Activated naive CD4-positive, alpha-beta T cell treated with anti-CD3 and anti-CD28 coated beads, Interleukin-2, amount 50 U/mL, for 24 hours (primary cell): ENCODE results near the gene TDRD12.

ENCODE experiments used
- H3K27ac Mint-ChIP-seq: one replicate; pipeline ENCODE4 v1.8.0; 2021; ENCODE audit warnings: mild to moderate bottlenecking, mixed read lengths
- H3K27me3 Mint-ChIP-seq: one replicate; pipeline ENCODE4 v1.8.0; 2021; ENCODE audit warnings: mixed read lengths
- H3K36me3 Mint-ChIP-seq: one replicate; pipeline ENCODE4 v1.8.0; 2021; ENCODE audit warnings: mixed read lengths
- H3K4me1 Mint-ChIP-seq: one replicate; pipeline ENCODE4 v1.8.0; 2021; ENCODE audit warnings: mixed read lengths
- H3K4me3 Mint-ChIP-seq: one replicate; pipeline ENCODE4 v1.8.0; 2021; ENCODE audit warnings: mild to moderate bottlenecking, mixed read lengths
- H3K9me3 Mint-ChIP-seq: one replicate; pipeline ENCODE4 v1.8.0; 2021; ENCODE audit warnings: mixed read lengths

Gene TDRD12, protein sequence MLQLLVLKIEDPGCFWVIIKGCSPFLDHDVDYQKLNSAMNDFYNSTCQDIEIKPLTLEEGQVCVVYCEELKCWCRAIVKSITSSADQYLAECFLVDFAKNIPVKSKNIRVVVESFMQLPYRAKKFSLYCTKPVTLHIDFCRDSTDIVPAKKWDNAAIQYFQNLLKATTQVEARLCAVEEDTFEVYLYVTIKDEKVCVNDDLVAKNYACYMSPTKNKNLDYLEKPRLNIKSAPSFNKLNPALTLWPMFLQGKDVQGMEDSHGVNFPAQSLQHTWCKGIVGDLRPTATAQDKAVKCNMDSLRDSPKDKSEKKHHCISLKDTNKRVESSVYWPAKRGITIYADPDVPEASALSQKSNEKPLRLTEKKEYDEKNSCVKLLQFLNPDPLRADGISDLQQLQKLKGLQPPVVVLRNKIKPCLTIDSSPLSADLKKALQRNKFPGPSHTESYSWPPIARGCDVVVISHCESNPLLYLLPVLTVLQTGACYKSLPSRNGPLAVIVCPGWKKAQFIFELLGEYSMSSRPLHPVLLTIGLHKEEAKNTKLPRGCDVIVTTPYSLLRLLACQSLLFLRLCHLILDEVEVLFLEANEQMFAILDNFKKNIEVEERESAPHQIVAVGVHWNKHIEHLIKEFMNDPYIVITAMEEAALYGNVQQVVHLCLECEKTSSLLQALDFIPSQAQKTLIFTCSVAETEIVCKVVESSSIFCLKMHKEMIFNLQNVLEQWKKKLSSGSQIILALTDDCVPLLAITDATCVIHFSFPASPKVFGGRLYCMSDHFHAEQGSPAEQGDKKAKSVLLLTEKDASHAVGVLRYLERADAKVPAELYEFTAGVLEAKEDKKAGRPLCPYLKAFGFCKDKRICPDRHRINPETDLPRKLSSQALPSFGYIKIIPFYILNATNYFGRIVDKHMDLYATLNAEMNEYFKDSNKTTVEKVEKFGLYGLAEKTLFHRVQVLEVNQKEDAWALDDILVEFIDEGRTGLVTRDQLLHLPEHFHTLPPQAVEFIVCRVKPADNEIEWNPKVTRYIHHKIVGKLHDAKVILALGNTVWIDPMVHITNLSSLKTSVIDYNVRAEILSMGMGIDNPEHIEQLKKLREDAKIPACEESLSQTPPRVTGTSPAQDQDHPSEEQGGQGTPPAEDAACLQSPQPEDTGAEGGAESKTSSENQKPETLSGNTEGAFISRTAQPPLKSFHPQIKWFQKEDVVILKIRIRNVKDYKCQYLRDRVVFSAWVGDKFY (N-terminal part only)

DNA sequence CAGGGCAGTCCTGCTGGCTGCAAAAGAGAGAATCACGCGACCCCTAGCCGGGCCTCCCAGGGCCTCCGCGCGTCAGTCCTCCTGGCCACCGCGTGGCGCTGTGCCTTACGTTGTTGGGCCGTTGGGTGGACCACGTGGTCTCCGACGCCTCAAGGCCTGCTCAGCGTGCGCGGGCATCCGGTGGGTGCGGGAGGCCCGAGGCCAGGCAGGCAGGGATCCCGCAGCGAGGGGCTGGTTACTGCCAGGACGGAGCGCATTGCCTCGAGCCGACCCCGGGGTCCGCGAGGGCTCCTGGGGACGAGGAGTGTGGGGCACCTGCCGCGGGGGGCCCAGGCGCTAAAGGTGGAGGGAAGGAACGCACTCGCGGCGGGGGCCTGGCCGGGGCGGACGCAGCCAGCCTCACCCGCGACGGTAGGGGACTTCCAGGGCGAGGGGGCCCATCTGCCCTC, at the start of gene TDRD12:
TSS of gene TDRD12 (plus strand) at position 157 of the 449 bp plus-strand sequence. CDS start 306 bp downstream, outside the sequence.
- Mint-ChIP-seq H3K36me3 (peaks cover 5% of the 10 kb centered on the region), H3K4me3 (no peak within 1 kb of the TSS), H3K4me1 (no peaks in the 10 kb centered on the region), H3K27ac (no peak within 1 kb of the TSS), H3K9me3 (no peaks in the 10 kb centered on the region), H3K27me3 (no peaks in the 10 kb centered on the region)

DNA sequence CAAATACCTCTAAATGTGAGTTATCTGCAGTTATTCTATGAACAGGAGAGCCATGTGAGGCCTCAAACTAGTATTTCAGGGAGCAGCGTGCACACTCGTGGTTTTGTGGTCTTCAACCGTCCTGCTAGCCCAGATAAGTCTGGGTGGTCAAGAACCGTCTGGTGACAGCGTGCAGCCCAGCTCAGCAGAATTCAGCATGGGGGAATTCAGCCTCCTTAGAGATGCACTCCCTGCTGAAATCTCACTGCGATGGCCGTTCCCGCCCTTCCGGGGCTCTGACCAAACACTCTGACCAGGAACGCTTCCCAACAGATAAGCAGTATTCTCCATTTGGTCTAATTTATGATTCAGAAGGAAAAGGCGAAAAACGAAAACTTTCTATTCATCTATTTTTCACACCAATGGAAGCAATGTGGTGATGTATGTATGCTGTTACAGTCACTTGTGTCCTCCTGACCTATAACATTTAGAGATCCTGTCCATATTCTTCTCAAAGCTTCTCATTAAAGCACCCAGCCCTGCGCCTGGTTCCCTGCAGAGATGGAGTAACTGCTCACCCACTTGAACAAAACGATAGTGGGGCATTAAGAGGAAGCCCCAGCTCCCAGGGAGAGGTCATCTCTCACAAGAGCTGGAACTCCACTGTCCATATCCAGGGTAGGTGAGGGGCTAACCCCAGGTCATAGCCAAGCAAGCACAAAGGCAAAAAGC, 47.5 kb upstream of the TDRD12 start:
- no peak overlapping the region for H3K27ac Mint-ChIP-seq
- no peaks in the 10 kb centered on the region for H3K9me3 Mint-ChIP-seq
- no peak overlapping the region for H3K4me3 Mint-ChIP-seq
- peaks cover under 1% of the 10 kb centered on the region for H3K27me3 Mint-ChIP-seq
- H3K36me3 Mint-ChIP-seq = peaks cover 2% of the 10 kb centered on the region
- H3K4me1 Mint-ChIP-seq = peaks cover 40% of the 10 kb centered on the region

DNA sequence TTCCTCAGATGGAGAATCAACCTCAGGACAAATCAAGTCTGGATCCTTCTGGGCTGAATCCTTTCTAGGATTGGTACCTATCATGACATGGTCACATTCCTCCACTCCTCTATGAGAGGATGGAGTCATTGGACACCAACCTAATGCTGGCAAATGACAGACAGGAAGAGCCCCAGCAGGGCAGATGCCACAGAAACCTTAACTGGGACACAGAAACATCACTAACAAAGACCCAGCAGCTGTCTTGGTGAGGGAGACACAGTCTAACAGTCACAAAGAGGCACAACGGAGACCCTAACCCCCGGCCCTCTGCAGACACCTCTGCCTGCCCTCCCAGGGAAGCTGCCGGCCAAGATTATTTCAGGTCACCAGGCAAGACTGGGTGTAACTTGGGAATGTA, 46.7 kb upstream of the TDRD12 start:
- Mint-ChIP-seq H3K4me1 (peaks cover 45% of the 10 kb centered on the region), H3K27ac (no peak overlapping the region)

DNA sequence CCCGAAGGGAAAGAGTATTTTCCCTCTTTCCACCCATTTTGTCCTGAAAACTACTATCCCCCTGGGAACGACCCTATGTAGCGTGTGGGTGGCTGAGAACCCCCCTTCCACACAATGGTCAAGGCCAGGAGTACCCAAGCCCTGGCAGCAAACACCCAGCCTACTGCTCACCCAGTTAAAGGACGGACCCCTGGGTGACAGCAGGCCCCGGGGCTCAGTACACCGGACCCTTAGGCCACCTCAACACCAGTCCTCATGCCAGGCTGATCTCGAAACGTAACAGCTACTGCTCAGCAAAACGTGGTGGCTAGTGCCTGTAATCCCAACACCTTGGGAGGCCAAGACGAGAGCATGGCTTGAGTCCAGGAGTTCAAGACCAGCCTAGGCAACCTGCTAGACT, 46.0 kb upstream of the TDRD12 start:
- no peaks in the 10 kb centered on the region for H3K9me3 Mint-ChIP-seq
- peak overlapping the region; percentile 93 for H3K4me3 Mint-ChIP-seq

More for the DNA sequence above, 46.7 kb upstream of the TDRD12 start:
- peaks cover 2% of the 10 kb centered on the region for H3K36me3 Mint-ChIP-seq
- peak overlapping the region; percentile 33 for H3K4me3 Mint-ChIP-seq
- H3K9me3 Mint-ChIP-seq = no peaks in the 10 kb centered on the region
- peaks cover 8% of the 10 kb centered on the region for H3K27me3 Mint-ChIP-seq

DNA sequence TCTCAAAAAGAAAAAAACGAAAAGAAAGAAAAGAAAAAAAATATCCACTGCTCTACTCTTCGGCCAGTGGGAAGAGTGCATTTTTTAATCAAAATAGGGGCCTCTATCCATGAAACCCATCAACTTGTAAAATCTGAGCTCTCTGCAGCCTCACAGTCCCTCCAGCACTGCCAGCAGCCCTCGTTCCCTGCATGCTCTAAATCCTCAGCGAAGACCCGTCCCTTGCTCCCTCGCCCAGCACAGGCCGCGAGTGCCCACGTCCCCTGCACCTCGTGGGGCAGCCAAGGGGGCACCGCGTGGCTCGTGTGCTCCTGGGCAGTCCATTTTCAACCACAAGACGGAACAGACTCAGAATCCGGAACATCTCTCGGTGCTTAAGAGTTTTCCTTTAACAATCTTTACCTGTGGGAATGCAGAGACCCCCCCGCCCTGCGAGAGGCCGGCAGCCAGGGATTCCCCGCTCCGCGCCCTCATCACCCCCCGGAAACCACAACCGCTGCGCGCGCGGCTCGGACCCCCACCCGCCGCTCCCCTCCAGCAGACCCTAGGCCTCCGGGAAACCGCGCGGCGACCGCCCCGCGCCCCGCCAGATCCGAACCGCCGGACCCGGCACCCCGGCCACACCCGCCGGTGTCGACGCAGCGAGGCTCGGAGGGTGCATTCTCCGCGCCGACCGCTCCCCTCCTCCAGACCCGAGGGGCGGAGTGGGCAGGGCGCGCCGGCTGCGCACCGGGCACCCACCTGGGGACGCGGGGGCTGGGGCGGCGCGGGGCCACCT, 45.2 kb upstream of the TDRD12 start:
- Mint-ChIP-seq H3K27ac (peak overlapping the region; percentile 67), H3K9me3 (no peaks in the 10 kb centered on the region), H3K4me1 (peaks cover 37% of the 10 kb centered on the region), H3K36me3 (peaks cover 2% of the 10 kb centered on the region), H3K4me3 (peak overlapping the region; percentile 93), H3K27me3 (peaks cover 8% of the 10 kb centered on the region)

More for the DNA sequence above, 46.0 kb upstream of the TDRD12 start:
- Mint-ChIP-seq H3K27me3 (peaks cover 8% of the 10 kb centered on the region), H3K4me1 (peaks cover 44% of the 10 kb centered on the region), H3K27ac (no peak overlapping the region), H3K36me3 (peaks cover 2% of the 10 kb centered on the region)

DNA sequence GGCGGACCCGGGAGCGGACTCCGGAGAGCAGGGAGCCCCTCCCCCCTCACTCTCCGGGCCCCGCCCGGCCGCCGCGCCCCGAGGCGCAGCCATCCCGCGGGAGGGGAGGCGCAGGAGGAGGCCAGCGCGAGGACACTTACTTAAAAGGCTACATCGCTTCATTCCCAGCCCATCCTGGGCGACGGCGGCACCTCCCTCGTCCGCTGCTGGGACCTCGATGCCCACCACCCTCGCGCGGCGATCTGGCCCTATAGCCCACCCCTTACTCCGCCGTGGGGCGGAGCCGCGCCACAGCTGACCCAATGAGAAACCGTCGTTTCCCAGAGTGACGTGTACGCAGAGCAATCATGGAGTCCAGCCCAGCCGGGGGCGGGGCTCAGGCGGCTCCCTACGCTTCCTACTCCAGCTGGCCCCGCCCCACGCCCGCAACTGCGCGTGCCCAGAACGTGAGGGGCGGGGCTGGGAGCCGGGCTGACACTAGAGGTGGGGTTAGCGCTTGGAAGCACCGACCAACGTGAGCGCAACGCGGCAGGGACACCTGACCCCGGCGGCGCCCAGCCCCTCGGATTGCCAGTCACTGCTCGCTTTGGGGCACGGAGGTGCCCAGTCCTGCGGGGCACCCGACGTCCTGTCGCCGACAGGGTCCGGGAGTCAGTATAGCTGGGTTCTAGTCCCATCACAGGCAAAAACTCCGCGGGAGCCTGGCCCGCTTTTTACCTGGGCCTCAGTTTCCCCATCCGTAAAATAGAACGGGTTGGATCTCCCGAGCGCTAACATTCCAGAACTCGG, 44.4 kb upstream of the TDRD12 start, which contains the start of gene ANKRD27:
TSS of gene ANKRD27 (minus strand) at position 250 of the 789 bp plus-strand sequence. CDS start 16,165 bp downstream, outside the sequence.
- Mint-ChIP-seq H3K9me3 (no peaks in the 10 kb centered on the region), H3K27me3 (peaks cover 8% of the 10 kb centered on the region), H3K4me3 (peak within 1 kb of the TSS; percentile 93), H3K27ac (peak within 1 kb of the TSS; percentile 81), H3K4me1 (peaks cover 29% of the 10 kb centered on the region), H3K36me3 (no peaks in the 10 kb centered on the region)

DNA sequence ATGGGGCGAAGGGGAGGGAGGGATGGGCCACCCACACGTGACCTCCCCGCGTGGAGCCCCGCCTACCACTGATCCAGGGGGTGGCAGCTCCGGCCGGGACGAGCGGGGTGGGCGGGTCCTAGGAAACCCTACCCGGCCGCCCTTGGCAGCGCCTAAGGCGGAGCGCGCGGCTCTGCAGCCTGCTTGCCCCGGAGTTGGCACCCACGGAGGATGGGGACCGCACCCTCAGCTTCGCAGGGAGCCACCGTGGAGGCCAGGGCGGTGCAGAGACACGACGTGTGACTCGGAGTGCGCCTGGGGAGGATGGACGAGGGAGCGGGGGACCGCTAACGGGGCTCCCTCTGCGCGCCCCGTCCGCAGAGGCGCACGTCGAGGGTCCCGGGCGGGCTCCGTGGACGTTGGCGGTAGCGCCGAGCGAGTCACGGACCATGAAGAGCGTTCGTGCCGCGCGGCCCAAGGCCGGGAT, 43.8 kb upstream of the TDRD12 start, which contains the start of gene RGS9BP:
TSS of gene RGS9BP (plus strand) at position 129 of the 466 bp plus-strand sequence. CDS start 416 bp downstream, outside the sequence.
- Mint-ChIP-seq H3K4me3 (peak within 1 kb of the TSS; percentile 93), H3K27ac (peak within 1 kb of the TSS; percentile 81), H3K36me3 (no peaks in the 10 kb centered on the region), H3K4me1 (peaks cover 26% of the 10 kb centered on the region), H3K27me3 (peaks cover 8% of the 10 kb centered on the region), H3K9me3 (no peaks in the 10 kb centered on the region)

DNA sequence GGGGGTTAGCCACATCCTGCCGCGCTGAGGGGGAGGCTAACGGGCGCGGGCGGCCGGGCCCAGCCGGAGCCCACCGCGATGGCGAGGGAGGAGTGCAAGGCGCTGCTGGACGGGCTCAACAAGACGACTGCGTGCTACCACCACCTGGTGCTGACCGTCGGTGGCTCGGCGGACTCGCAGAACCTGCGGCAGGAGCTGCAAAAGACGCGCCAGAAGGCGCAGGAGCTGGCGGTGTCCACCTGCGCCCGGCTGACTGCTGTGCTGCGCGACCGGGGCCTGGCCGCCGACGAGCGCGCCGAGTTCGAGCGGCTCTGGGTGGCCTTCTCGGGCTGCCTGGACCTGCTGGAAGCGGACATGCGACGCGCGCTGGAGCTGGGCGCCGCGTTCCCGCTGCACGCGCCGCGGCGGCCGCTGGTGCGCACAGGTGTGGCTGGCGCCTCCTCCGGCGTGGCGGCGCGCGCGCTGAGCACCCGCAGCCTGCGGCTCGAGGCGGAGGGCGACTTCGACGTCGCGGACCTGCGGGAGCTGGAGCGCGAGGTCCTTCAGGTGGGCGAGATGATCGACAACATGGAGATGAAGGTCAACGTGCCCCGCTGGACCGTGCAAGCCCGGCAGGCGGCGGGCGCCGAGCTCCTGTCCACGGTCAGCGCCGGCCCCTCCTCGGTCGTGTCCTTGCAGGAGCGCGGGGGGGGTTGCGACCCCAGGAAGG, 43.2 kb upstream of the TDRD12 start:
- Mint-ChIP-seq H3K27me3 (peaks cover 12% of the 10 kb centered on the region), H3K9me3 (no peaks in the 10 kb centered on the region), H3K27ac (no peak overlapping the region), H3K36me3 (no peaks in the 10 kb centered on the region), H3K4me3 (peak overlapping the region; percentile 93), H3K4me1 (peaks cover 26% of the 10 kb centered on the region)

DNA sequence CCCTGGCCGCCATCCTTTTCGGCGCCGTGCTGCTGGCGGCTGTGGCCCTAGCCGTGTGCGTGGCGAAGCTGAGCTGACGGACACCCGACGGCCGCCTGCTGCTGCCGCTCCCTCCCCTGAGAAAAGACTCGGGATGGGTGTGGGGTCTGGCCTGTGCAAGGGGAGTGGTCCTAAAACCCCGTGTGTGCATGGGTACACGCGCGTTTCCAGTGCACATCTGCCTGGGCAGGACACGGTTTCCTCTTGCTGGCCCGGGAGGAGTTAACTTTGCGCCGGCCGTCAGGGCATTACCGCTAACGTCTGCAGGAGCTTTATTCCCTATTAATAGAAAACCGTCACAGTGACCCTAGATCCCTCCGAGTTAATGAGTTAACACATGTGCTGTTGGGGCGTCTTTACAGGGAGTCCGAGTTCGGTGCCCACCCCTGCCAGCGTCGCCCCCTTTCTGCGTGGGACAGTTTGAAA, 42.6 kb upstream of the TDRD12 start:
- H3K4me3 Mint-ChIP-seq = peak overlapping the region; percentile 68
- H3K27ac Mint-ChIP-seq = peak overlapping the region; percentile 81
- H3K9me3 Mint-ChIP-seq = no peaks in the 10 kb centered on the region
- H3K4me1 Mint-ChIP-seq = peaks cover 23% of the 10 kb centered on the region
- H3K27me3 Mint-ChIP-seq = peaks cover 12% of the 10 kb centered on the region
- no peaks in the 10 kb centered on the region for H3K36me3 Mint-ChIP-seq

DNA sequence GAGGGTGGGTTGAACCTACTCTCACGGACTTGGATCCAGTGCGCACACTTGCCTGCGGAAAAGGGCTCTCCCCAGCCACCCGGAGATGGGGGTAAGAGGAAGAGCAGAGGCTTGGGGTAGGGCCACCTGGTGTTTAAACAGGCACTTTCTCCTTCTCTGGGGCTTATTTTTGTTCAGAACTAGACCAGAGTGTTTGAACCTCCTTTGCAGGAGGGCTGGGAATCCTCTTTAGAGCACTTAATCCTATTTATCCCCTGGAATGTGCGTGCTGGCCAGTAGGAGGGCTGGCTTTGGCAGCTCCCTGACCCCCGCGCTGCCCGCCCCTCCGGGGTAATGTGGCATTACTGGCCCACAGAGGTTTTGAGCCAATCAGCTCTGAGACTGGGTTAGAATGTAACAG, 41.9 kb upstream of the TDRD12 start:
- Mint-ChIP-seq H3K4me1 (peaks cover 19% of the 10 kb centered on the region), H3K36me3 (no peaks in the 10 kb centered on the region), H3K4me3 (no peak overlapping the region), H3K27ac (peak overlapping the region; percentile 81), H3K27me3 (peaks cover 12% of the 10 kb centered on the region), H3K9me3 (no peaks in the 10 kb centered on the region)

DNA sequence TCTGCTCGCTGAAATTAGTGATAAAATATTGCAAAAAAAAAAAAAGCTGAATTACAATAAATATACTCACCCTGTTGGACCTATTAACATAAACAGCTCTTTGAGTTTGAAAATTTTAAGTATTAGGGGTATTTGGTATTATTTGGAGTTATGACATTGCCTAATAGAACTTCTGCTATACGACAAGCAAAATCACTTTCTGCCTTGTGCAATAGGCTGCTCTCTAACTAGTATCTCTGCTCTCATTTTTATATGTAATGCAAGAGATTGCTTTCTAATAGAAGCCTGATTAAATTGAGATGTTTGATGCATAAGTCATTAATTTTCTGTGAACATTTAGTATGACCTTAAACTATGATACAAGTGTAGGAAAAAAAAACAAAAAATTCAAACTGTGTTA, 38.6 kb upstream of the TDRD12 start:
- no peaks in the 10 kb centered on the region for H3K36me3 Mint-ChIP-seq
- no peak overlapping the region for H3K27ac Mint-ChIP-seq
- peaks cover 12% of the 10 kb centered on the region for H3K27me3 Mint-ChIP-seq
- H3K4me1 Mint-ChIP-seq = peaks cover 5% of the 10 kb centered on the region
- no peak overlapping the region for H3K4me3 Mint-ChIP-seq
- H3K9me3 Mint-ChIP-seq = no peaks in the 10 kb centered on the region

DNA sequence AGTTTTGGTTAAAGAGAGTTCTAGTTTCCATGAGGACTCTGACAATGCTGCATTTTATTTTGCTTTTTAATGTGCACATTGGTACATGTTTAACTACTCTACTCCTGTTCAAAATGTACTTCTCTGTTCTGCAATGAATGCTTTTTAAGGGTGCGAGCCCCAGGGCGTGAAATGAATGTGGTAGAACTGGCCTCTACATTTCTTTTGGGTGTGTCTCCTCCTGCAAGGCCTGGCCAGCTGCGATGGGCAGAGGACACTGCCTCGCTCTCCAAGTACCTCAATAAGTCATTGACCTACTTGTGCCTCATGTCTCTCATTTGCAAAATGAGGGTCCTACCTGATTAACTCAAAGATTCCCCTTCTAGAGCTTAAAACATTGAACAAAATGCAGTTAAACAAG, 37.2 kb upstream of the TDRD12 start:
- no peak overlapping the region for H3K4me3 Mint-ChIP-seq
- peaks cover 3% of the 10 kb centered on the region for H3K4me1 Mint-ChIP-seq
- no peaks in the 10 kb centered on the region for H3K9me3 Mint-ChIP-seq
- peaks cover 9% of the 10 kb centered on the region for H3K27me3 Mint-ChIP-seq
- no peak overlapping the region for H3K27ac Mint-ChIP-seq
- H3K36me3 Mint-ChIP-seq = no peaks in the 10 kb centered on the region
